Skin epidermis (tissue), 12 donors: ENCODE results near the gene TFCP2L1.
"Not testable (repeated sequence)": the region's sequence is repeated elsewhere in the genome, so short reads cannot be mapped to it uniquely, and the experiment has no call there.

ENCODE experiments used
- H3K27ac ChIP-seq, 21 experiments: fragments of 200-600 bp; sonication (generic) in 11 of 21; one replicate each; pipeline ENCODE4 v1.5.0; 2020; ENCODE audit warnings: mild to moderate bottlenecking in 3 of 21, inconsistent platforms in 2 of 21, moderate library complexity in 2 of 21
- H3K4me3 ChIP-seq, 7 experiments: fragments of 200-600 bp; sonication (generic) in 2 of 7; one replicate each; pipeline ENCODE4 v1.5.0; 2020; ENCODE audit warnings: inconsistent platforms in 2 of 7, mild to moderate bottlenecking in 2 of 7, moderate library complexity in 1 of 7

The TFCP2L1 gene

DNA sequence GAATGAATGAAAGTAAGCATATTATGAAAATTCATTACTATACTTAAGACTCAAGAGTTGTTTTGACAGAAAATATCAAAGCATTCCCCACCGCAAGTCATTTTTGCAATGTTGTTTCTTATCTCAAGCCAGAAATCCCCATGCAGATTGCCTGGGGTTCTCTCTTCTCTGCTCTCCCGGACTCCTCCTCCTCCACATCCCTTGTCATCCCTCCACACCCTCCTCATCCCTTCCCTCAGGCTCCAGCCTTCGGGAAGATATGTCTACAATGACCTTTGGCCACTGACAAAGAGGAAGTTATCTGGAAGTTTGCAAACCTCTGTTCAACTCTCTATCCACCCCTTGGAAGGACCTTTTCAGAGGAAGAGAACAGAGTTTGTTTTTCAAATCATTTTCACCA lies 11.9 kb downstream of the TFCP2L1 start:
- no peak overlapping the region for H3K27ac ChIP-seq
- no peak overlapping the region for H3K4me3 ChIP-seq

GRCh38 chr2:121272596-121272995 lies 12.4 kb downstream of the TFCP2L1 start:
- no peak overlapping the region for H3K27ac ChIP-seq

DNA sequence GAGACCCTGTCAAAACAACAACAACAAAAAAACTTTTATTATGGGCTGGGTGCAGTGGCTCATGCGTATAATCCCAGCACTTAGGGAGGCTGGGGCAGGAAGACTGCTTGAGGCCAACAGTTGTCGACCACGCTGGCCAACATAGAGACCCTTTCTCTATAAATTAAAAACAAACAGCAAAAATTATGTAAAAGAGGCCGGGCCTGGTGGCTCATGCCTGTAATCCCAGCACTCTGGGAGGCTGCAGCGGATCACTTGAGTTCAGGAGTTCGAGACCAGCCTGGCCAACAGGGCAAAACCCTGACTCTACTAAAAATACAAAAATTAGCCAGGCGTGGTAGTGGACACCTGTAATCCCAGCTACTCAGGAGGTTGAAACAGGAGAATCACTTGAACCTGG lies 15.6 kb downstream of the TFCP2L1 start:
- not testable (repeated sequence) for H3K27ac ChIP-seq, H3K4me3 ChIP-seq

More at GRCh38 chr2:121272596-121272995, 12.4 kb downstream of the TFCP2L1 start:
- H3K4me3 ChIP-seq: no peak overlapping the region

DNA sequence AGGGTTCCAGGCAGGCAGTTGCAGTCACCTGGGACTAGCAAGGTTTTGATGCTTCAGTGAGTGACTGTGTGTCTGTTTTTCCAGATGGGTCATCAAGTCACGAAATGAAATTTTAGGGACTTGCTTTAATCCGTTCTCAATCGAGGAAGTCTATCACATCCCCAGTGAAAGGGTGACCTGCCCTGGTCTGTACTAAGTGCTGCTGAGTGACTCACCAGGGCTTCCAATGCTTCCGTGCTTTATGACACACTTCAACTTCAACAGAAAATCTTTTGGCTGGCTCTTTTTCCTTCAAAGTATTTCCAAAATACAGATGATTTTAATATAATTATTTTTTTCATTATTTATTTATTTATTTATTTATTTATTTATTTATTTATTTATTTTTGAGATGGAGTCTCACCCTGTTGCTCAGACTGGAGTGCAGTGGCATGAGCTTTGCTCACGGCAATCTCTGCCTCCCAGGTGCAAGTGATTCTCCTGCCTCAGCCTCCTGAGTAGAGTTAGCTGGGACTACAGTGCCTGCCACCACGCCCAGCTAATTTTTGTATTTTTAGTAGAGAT lies 18.4 kb downstream of the TFCP2L1 start:
- H3K4me3 ChIP-seq: no peak overlapping the region
- no peak overlapping the region for H3K27ac ChIP-seq

- H3K27ac ChIP-seq: no peak overlapping the region
- no peak overlapping the region for H3K4me3 ChIP-seq
These were observed 20.8 kb downstream of the TFCP2L1 start for GRCh38 chr2:121263996-121264715.

- Histone ChIP-seq H3K27ac (no peak overlapping the region), H3K4me3 (no peak overlapping the region)
These were observed 24.4 kb downstream of the TFCP2L1 start for GRCh38 chr2:121260370-121261154.

- H3K4me3 ChIP-seq: no peak overlapping the region
- no peak overlapping the region for H3K27ac ChIP-seq
These were observed 27.0 kb downstream of the TFCP2L1 start for GRCh38 chr2:121258051-121258450.

GRCh38 chr2:121257480-121257840 lies 27.5 kb downstream of the TFCP2L1 start:
- no peak overlapping the region for H3K27ac ChIP-seq
- H3K4me3 ChIP-seq: no peak overlapping the region

- H3K27ac ChIP-seq: peak overlapping the region in 2 of 21 experiments; percentile 14 to 18
These were observed 28.1 kb downstream of the TFCP2L1 start for GRCh38 chr2:121256720-121257479.

DNA sequence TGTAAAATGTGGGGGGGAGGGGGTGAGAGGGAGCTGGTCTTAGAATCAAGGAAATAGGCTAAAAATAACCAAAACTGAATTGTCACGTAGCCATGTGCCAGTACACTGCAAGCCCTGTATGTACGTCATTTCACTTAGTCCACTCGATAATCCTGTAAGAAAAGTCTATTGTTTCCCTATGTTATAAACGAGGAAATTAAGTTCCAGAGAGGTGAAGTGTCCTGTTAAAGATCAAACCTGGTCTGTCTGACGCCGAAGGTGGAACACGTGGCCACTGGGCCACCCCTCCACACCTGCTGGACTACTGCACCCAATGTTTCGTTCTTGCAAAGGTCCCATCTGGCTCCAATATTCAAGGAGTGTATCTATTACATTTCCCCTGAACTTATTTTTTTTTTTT lies 29.6 kb downstream of the TFCP2L1 start:
- no peak overlapping the region for H3K27ac ChIP-seq

More at GRCh38 chr2:121256720-121257479, 28.1 kb downstream of the TFCP2L1 start:
- no peak overlapping the region for H3K4me3 ChIP-seq

DNA sequence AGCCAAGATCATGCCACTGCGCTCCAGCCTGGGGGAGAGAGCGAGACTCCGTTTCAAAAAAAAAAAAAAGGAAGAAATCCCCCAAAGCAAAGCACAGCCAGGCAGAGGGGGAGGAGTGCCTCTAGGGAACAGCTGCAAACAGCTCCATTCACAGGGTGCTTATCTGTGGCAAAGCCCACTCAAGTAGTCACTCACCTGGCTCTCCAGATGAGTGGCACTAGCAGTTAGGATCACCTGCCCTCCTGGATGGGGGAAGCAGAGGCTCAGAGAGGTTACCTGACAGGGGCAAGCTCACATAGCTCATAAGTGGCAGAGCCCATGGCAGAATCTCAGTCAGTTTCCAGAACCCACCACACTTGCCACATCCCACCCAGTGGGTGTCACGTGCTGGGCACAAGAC lies 30.3 kb downstream of the TFCP2L1 start:
- no peak overlapping the region for H3K27ac ChIP-seq
- H3K4me3 ChIP-seq: no peak overlapping the region

More for the DNA sequence above, 29.6 kb downstream of the TFCP2L1 start:
- no peak overlapping the region for H3K4me3 ChIP-seq

- H3K27ac ChIP-seq: no peak overlapping the region
- no peak overlapping the region for H3K4me3 ChIP-seq
These were observed 31.2 kb downstream of the TFCP2L1 start for GRCh38 chr2:121253674-121254240.

DNA sequence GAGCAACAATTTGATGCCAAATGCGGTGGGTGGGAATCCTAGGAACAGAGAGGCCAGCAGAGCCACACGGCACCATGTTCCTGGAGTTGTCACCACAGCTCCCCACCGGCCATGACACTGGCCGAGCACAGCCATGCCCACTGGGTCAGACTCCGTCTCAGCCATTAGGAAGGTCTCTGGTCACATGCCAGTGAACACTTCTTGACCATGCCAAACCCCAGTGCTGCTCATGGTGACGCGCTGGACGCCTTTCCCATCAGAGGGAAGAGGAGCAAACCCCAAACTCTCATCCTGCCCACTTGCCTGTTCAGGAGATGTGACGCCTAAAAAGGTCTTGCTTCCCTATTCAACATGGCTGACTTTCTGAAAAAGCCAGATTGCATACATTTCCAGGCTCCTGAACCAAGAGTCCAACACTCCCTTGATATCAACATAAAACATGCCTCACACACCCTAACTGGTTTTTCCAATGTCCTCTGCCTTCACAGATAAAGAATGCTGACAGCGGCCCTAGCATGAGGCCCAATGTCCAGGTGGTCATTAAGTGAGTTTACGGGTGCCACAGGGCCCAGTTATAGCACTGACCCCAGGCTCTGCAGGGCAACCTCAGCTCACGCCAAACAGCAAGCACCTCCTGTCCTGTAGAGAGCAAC lies 31.9 kb downstream of the TFCP2L1 start:
- H3K27ac ChIP-seq: no peak overlapping the region
- H3K4me3 ChIP-seq: no peak overlapping the region

DNA sequence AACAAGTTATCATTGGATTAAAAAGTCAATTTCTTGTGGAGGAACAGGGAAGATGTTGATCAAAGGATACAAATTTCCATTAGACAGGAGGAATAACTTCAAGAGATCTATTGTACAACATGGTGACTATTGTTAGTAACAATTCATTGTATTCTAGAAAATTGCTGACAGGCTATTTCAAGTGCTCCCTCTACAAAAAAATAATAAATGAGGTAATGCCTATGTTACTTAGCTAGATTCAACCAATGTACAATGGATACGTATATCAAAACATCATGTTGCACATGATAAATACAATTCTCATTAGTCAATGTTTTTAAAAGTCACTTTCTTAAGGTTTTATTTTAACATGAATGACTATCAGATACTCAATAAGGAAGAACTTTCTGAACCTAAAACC lies 33.5 kb downstream of the TFCP2L1 start:
- Histone ChIP-seq H3K27ac (no peak overlapping the region), H3K4me3 (no peak overlapping the region)

DNA sequence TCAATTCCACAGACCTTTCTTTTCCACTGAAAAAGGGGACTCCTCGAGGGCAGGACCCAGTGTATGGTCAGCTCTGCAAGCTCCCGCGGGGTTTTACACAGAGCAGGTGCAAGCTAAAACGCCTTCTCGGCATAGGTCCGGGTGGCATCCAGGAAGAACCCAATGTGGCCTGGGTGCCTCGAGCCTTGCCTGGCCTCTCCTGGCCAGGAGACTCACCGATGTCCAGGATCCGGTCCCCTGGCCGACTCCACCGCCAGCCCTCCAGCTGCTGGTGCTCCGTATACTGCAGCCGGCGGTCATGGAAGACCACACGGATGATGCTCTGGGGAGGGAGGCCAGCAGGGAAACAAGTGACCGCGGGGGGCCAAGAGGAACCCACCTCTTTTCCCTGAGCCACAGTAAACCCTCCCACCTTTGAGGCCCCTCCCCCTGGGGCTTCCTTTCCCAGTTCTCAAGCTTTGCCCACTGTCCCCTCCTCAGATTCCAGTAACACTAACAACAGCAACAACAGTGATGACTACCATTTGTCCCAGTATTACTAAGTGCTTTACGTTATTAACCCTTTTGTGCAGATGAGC lies 36.1 kb downstream of the TFCP2L1 start:
- H3K4me3 ChIP-seq: no peak overlapping the region
- no peak overlapping the region for H3K27ac ChIP-seq

- Histone ChIP-seq H3K4me3 (no peak overlapping the region), H3K27ac (no peak overlapping the region)
These were observed 37.0 kb downstream of the TFCP2L1 start for GRCh38 chr2:121247971-121248370.

- Histone ChIP-seq H3K27ac (no peak overlapping the region), H3K4me3 (no peak overlapping the region)
These were observed 37.5 kb downstream of the TFCP2L1 start for GRCh38 chr2:121247534-121247933.

GRCh38 chr2:121246704-121247255 lies 38.2 kb downstream of the TFCP2L1 start:
- no peak overlapping the region for H3K4me3 ChIP-seq
- no peak overlapping the region for H3K27ac ChIP-seq

DNA sequence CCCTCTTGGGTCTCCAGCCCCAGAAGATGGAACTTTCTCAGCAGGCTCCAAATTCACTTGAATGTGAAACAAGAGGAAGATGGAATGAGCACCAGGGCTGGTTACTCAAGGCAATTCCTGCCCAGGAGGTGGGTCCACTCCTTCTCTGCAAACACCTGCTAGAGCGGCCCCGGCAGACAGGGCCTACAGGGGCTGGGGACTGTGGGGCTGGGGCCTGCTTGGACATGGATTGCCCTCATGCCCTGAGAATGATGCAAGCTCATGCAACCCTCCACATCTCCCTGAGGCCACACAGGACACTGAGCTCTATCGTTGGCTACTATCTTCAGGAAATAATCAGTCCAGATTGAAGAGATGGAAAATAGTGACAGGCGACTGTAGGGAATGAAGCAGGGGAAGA lies 39.1 kb downstream of the TFCP2L1 start:
- Histone ChIP-seq H3K4me3 (no peak overlapping the region), H3K27ac (no peak overlapping the region)
